ENCODE data around the gene AP1G2. TPM values are rescaled to one million over a fixed set of nuclear protein-coding genes. Genes with fewer than 3 reads are reported as not detected.

The AP1G2 gene
- total and polyA plus RNA-seq, 2 of the 13 experiments (the other 11 are each of a cell fraction or from before 2014, with no cell fraction given): 96.9 to 611 TPM

DNA sequence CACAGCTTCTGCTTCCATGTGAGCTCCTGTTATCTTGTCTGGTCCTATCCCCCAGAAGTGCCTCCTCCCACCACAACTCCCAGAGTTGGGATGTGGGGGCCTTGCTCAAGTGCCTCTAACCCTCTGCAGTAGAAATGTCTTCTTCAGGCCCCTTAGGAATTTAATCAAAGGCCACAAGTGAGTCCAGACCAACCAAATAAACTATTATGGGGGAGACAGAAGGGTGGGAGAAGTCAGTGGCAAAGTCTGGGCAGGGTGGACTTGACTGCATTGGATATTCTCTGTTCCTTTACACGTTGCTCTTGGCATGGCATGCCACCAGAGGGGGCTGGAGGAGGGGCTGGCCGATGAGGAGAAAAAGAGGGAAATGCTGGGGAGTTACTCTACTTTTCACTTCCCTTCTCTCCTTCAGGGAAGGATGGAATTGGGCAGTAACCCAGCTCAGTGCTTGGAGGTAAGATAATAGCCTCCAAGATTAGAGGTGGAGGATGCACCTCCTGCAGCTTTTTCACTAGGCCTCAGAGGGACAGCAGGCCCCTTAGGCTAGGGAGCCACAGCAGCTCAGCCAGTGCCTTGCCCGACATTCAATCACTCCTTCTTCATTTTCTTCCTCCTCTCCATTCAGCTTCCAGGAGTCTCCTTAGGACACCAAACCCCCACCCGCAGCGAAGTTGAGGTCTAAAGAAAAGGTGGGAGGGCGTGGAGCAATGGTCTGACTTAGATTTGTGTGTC, 1.2 kb upstream of the AP1G2 start (continued):
- no peak for TF ChIP-seq ZMYM4 (CRISPR knock-in tag; IDR thresholded peaks at IDR 0.05)
- 0 out of 2 replicates have a peak, but pooled peaks have one; percentile 3 for TF ChIP-seq KDM6A (CRISPR knock-in tag; IDR thresholded peaks at IDR 0.05; ENCODE audit: low read depth)
- TF ChIP-seq ZNF44 (CRISPR knock-in tag; IDR thresholded peaks at IDR 0.05): no peak
- no peak for TF ChIP-seq ZFP90 (CRISPR knock-in tag; IDR thresholded peaks at IDR 0.05; ENCODE audit: borderline replicate concordance)
- TF ChIP-seq, protein P1, sequence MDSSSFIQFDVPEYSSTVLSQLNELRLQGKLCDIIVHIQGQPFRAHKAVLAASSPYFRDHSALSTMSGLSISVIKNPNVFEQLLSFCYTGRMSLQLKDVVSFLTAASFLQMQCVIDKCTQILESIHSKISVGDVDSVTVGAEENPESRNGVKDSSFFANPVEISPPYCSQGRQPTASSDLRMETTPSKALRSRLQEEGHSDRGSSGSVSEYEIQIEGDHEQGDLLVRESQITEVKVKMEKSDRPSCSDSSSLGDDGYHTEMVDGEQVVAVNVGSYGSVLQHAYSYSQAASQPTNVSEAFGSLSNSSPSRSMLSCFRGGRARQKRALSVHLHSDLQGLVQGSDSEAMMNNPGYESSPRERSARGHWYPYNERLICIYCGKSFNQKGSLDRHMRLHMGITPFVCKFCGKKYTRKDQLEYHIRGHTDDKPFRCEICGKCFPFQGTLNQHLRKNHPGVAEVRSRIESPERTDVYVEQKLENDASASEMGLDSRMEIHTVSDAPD (CRISPR knock-in tag; IDR thresholded peaks at IDR 0.05): 0 out of 2 replicates have a peak, but pooled peaks have one; percentile 32
- peak; percentile 66; the same call in 1 of the 2 replicates for TF ChIP-seq ZNF441 (CRISPR knock-in tag; IDR thresholded peaks at IDR 0.05; ENCODE audit: borderline replicate concordance)
- TF ChIP-seq, protein P2, sequence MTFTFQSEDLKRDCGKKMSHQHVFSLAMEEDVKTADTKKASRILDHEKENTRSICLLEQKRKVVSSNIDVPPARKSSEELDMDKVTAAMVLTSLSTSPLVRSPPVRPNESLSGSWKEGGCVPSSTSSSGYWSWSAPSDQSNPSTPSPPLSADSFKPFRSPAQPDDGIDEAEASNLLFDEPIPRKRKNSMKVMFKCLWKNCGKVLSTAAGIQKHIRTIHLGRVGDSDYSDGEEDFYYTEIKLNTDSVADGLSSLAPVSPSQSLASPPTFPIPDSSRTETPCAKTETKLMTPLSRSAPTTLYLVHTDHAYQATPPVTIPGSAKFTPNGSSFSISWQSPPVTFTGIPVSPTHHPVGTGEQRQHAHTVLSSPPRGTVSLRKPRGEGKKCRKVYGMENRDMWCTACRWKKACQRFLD (CRISPR knock-in tag; IDR thresholded peaks at IDR 0.05; ENCODE audit: borderline replicate concordance): no peak
- no peak for TF ChIP-seq NFE2 (CRISPR knock-in tag; IDR thresholded peaks at IDR 0.05)
- no peak for TF ChIP-seq EHMT2 (IDR thresholded peaks at IDR 0.05; ENCODE audit: borderline replicate concordance, low read depth, low read length)
- TF ChIP-seq, protein P3, sequence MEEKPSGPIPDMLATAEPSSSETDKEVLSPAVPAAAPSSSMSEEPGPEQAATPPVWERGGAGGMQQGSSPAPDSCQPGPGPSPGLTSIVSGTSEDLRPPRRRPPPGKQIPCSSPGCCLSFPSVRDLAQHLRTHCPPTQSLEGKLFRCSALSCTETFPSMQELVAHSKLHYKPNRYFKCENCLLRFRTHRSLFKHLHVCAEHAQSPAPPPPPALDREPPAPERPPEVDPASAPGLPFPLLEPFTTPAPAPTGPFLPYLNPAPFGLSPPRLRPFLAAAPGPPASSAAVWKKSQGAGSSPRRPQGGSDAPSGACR (CRISPR knock-in tag; IDR thresholded peaks at IDR 0.05): no peak
- TF ChIP-seq ZNF354B (CRISPR knock-in tag; IDR thresholded peaks at IDR 0.05): peak; percentile 68; the same call in 1 of the 2 replicates
- TF ChIP-seq TEAD3 (CRISPR knock-in tag; optimal IDR thresholded peaks at IDR 0.05; ENCODE audit: borderline replicate concordance): peak; percentile 69
- TF ChIP-seq, protein P4, sequence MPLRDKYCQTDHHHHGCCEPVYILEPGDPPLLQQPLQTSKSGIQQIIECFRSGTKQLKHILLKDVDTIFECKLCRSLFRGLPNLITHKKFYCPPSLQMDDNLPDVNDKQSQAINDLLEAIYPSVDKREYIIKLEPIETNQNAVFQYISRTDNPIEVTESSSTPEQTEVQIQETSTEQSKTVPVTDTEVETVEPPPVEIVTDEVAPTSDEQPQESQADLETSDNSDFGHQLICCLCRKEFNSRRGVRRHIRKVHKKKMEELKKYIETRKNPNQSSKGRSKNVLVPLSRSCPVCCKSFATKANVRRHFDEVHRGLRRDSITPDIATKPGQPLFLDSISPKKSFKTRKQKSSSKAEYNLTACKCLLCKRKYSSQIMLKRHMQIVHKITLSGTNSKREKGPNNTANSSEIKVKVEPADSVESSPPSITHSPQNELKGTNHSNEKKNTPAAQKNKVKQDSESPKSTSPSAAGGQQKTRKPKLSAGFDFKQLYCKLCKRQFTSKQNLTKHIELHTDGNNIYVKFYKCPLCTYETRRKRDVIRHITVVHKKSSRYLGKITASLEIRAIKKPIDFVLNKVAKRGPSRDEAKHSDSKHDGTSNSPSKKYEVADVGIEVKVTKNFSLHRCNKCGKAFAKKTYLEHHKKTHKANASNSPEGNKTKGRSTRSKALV (CRISPR knock-in tag; IDR thresholded peaks at IDR 0.05): no peak
- TF ChIP-seq GABPB1 (CRISPR knock-in tag; IDR thresholded peaks at IDR 0.05): no peak
- TF ChIP-seq HMG20B (CRISPR knock-in tag; conservative IDR thresholded peaks at IDR 0.05): 0 out of 2 replicates have a peak, but pooled peaks have one; percentile 40
- 0 out of 2 replicates have a peak, but pooled peaks have one; percentile 75 for TF ChIP-seq THYN1 (CRISPR knock-in tag; IDR thresholded peaks at IDR 0.05; ENCODE audit: borderline replicate concordance, low read depth)
